Measurements from ENCODE around the gene TUBB1. TPM values are rescaled to one million over a fixed set of nuclear protein-coding genes. Genes with fewer than 3 reads are reported as not detected.

TUBB1 gene
- total and polyA plus RNA-seq, 2 donors (not counting 1 experiment from before 2014, with no cell fraction given), result 0.22 to 0.43 TPM

- POLR2A ChIA-PET, result no interaction called here
- intact Hi-C loops (cut with micrococcal nuclease), result no loop called here
- Mint-ChIP-seq H3K27me3 (no peaks in the 10 kb centered on the region), H3K9me3 (ENCODE audit: insufficient read depth) (no peaks in the 10 kb centered on the region), H3K4me3 (no peak overlapping the region), H3K4me1 (peaks cover 32% of the 10 kb centered on the region), H3K27ac (no peak overlapping the region)
- Histone ChIP-seq H3K4me2 (replicated peaks; ENCODE audit: low read depth, low read length, poor library complexity, severe bottlenecking) (no peak overlapping the region), H3K4me1 (ENCODE audit: control insufficient read depth in 2 of 2, insufficient read depth in 2 of 2, low read length in 2 of 2) (peaks cover 19 to 24% of the 10 kb centered on the region in 2 donors), H2AFZ (ENCODE audit: insufficient read depth, low read depth, low read length, poor library complexity, severe bottlenecking) (no peak overlapping the region), H3K27ac (ENCODE audit: low read length in 2 of 2) (no peak overlapping the region), H4K20me1 (ENCODE audit: control insufficient read depth, insufficient read depth, low read length, poor library complexity, severe bottlenecking) (peaks cover 23% of the 10 kb centered on the region), H3K9me3 (ENCODE audit: control extremely low read depth in 1 of 3, control insufficient read depth in 2 of 3, insufficient read depth in 1 of 3, low read length in 2 of 3) (no peaks in the 10 kb centered on the region), H3K4me3 (ENCODE audit: control extremely low read depth in 1 of 5, extremely low read depth in 1 of 5, insufficient read depth in 1 of 5, low read depth in 2 of 5, low read length in 4 of 5) (no peak overlapping the region), H3K36me3 (replicated peaks in 1 of 2; ENCODE audit: control extremely low read depth in 1 of 2, control insufficient read depth in 1 of 2, extremely low read depth in 1 of 2, insufficient read depth in 2 of 2, low read length in 1 of 2) (peaks cover 2 to 50% of the 10 kb centered on the region in 2 experiments), H3K27me3 (replicated peaks in 1 of 4; ENCODE audit: control extremely low read depth in 1 of 4, control insufficient read depth in 3 of 4, insufficient read depth in 4 of 4, low read length in 3 of 4) (no peaks in the 10 kb centered on the region), H3K79me2 (ENCODE audit: control insufficient read depth, insufficient read depth, low read length) (peaks cover 64% of the 10 kb centered on the region), H3K9ac (ENCODE audit: low read length) (no peak overlapping the region)
- ATAC-seq (ENCODE audit: low read depth) (no peak), DNase-seq (no peak)
- CTCF ChIA-PET, result no interaction called here
- no peak for TF ChIP-seq CTCF (IDR thresholded peaks at IDR 0.05)
- no peak for TF ChIP-seq EZH2 (IDR thresholded peaks at IDR 0.05; ENCODE audit: borderline replicate concordance, insufficient read depth, low read depth, low read length, poor library complexity, severe bottlenecking)
- WGBS (ENCODE audit: insufficient coverage), result 96% methylated on average over 2 of the region's 3 CpGs
Observed at GRCh38 chr20:59035381-59035780, 16.2 kb downstream of the TUBB1 start.

DNA sequence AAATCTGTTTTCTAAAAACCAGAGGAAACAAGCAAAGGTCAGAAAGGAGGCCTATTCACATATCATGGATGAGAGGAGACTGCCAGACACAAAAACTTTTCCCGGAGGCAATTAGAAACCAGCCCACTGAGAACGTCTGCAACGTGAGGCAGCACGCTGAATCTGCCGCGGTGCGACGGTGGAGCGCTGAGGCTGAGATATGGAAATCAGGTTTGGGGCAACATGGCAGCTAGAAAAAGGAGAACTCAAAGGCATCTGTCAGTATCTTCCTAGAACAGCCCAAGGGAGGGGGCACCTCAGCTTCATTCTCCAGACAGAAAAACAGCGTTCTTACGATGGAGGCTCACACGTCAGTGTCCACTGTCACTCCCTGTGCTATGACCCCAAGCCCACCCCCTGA lies 18.2 kb downstream of the TUBB1 start:
- CTCF ChIA-PET, result no interaction called here
- H3K27ac ChIP-seq (ENCODE audit: low read length in 2 of 2), result no peak overlapping the region
- Mint-ChIP-seq H3K4me3 (no peak overlapping the region), H3K9me3 (ENCODE audit: insufficient read depth) (no peaks in the 10 kb centered on the region), H3K27ac (no peak overlapping the region), H3K27me3 (no peaks in the 10 kb centered on the region), H3K4me1 (peaks cover 37% of the 10 kb centered on the region)
- H3K9me3 ChIP-seq (ENCODE audit: control extremely low read depth in 1 of 3, control insufficient read depth in 2 of 3, insufficient read depth in 1 of 3, low read length in 2 of 3), result no peaks in the 10 kb centered on the region
- H3K4me2 ChIP-seq (replicated peaks; ENCODE audit: low read depth, low read length, poor library complexity, severe bottlenecking), result no peak overlapping the region
- peaks cover 25 to 29% of the 10 kb centered on the region in 2 donors for H3K4me1 ChIP-seq (ENCODE audit: control insufficient read depth in 2 of 2, insufficient read depth in 2 of 2, low read length in 2 of 2)
- H3K79me2 ChIP-seq (ENCODE audit: control insufficient read depth, insufficient read depth, low read length), result peaks cover 67% of the 10 kb centered on the region
- POLR2A ChIA-PET, result no interaction called here
- H3K4me3 ChIP-seq (ENCODE audit: control extremely low read depth in 1 of 5, extremely low read depth in 1 of 5, insufficient read depth in 1 of 5, low read depth in 2 of 5, low read length in 4 of 5), result no peak overlapping the region
- peaks cover 2 to 56% of the 10 kb centered on the region in 2 experiments for H3K36me3 ChIP-seq (replicated peaks in 1 of 2; ENCODE audit: control extremely low read depth in 1 of 2, control insufficient read depth in 1 of 2, extremely low read depth in 1 of 2, insufficient read depth in 2 of 2, low read length in 1 of 2)
- no peak overlapping the region for H2AFZ ChIP-seq (ENCODE audit: insufficient read depth, low read depth, low read length, poor library complexity, severe bottlenecking)
- whole genome bisulfite sequencing (ENCODE audit: insufficient coverage), result 98% methylated on average over 11 of the region's 12 CpGs
- H3K9ac ChIP-seq (ENCODE audit: low read length), result no peak overlapping the region
- no peak for ATAC-seq (ENCODE audit: low read depth)
- intact Hi-C loops (cut with micrococcal nuclease), result no loop called here
- TF ChIP-seq CTCF (IDR thresholded peaks at IDR 0.05) (no peak), EZH2 (IDR thresholded peaks at IDR 0.05; ENCODE audit: borderline replicate concordance, insufficient read depth, low read depth, low read length, poor library complexity, severe bottlenecking) (no peak)
- peaks cover 31% of the 10 kb centered on the region for H4K20me1 ChIP-seq (ENCODE audit: control insufficient read depth, insufficient read depth, low read length, poor library complexity, severe bottlenecking)
- H3K27me3 ChIP-seq (replicated peaks in 1 of 4; ENCODE audit: control extremely low read depth in 1 of 4, control insufficient read depth in 3 of 4, insufficient read depth in 4 of 4, low read length in 3 of 4), result no peaks in the 10 kb centered on the region
- DNase-seq, result no peak
